ENCODE results near the gene ETS2.

The ETS2 gene

DNA sequence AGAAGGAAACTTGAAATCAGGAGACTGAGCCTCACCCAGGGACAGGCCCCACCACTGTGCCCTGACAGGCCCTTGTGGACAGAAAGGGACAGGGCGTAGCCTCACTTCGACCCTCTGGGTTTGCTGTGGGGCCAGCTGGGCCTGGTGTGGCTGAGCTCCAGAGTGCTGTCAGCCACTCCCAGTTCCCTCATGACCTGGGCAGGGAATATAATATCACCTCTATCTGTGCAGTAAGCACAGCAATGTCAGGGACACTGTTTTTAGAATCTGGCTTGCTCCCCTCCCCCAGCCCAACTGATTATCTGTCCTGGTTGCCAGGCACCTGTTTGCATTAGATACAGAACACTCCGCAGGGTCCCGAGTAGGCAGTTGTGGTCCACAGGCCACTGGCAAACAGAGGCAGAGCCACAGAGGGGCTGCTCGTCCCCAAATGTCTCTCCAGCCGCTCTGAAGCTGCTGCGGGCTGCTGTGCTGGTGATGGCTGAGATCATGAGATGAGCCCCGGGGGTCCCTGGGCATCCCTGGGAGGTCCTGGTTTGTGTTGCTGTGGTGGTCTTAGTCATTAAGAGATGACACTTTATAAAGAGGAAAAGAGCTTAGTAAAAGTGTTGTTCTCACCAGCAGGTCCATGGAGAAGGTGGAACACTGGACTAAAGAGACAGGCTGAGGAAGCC, 51.6 kb downstream of the ETS2 start:
- H3K9me3 ChIP-seq (ENCODE audit: control insufficient read depth in 5 of 5, low read length in 5 of 5): no peaks in the 10 kb centered on the region
- peaks cover 0 to 3% (median 0%) of the 10 kb centered on the region in 5 donors for H3K4me1 ChIP-seq (ENCODE audit: control insufficient read depth in 5 of 5, insufficient read depth in 5 of 5, low read length in 5 of 5)
- H3K9ac ChIP-seq (ENCODE audit: low read length in 5 of 5): no peak overlapping the region
- H3K27ac ChIP-seq (ENCODE audit: low read depth, low read length): no peak overlapping the region
- no peaks in the 10 kb centered on the region for H3K36me3 ChIP-seq (ENCODE audit: control insufficient read depth in 5 of 5, insufficient read depth in 5 of 5, low read length in 5 of 5)
- H3K4me3 ChIP-seq (ENCODE audit: low read depth in 1 of 5, low read length in 5 of 5): no peak overlapping the region
- no peaks in the 10 kb centered on the region for H3K27me3 ChIP-seq (ENCODE audit: control insufficient read depth in 5 of 5, insufficient read depth in 4 of 5, low read length in 5 of 5)

GRCh38 chr21:38858026-38858811, 52.5 kb downstream of the ETS2 start:
- H3K4me1 ChIP-seq (ENCODE audit: control insufficient read depth in 5 of 5, insufficient read depth in 5 of 5, low read length in 5 of 5): peaks cover 0 to 3% (median 0%) of the 10 kb centered on the region in 5 donors
- H3K36me3 ChIP-seq (ENCODE audit: control insufficient read depth in 5 of 5, insufficient read depth in 5 of 5, low read length in 5 of 5): no peaks in the 10 kb centered on the region
- no peaks in the 10 kb centered on the region for H3K9me3 ChIP-seq (ENCODE audit: control insufficient read depth in 5 of 5, low read length in 5 of 5)
- no peak overlapping the region for H3K27ac ChIP-seq (ENCODE audit: low read depth, low read length)
- H3K27me3 ChIP-seq (ENCODE audit: control insufficient read depth in 5 of 5, insufficient read depth in 4 of 5, low read length in 5 of 5): no peaks in the 10 kb centered on the region
- H3K4me3 ChIP-seq (ENCODE audit: low read depth in 1 of 5, low read length in 5 of 5): no peak overlapping the region
- no peak overlapping the region for H3K9ac ChIP-seq (ENCODE audit: low read length in 5 of 5)

DNA sequence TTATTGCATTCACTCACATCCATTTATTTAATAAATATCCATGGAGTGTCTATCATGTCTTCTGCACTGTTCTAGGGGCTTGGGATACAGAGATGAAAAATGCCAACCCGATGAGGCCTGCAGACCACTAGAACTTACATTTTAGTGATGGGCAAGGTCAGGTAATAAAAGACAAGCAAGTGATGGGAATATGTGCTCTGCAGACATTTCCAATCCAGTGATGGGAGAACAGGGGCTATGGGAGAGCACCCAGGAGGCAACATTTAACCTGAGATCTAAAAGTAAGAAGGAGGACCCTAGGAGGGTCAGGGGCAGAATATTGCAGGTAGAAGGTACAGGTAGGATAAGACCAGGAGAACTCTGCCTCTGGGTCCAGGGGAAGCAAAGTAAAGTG, 53.1 kb downstream of the ETS2 start:
- no peak overlapping the region for H3K9ac ChIP-seq (ENCODE audit: low read length in 5 of 5)
- H3K36me3 ChIP-seq (ENCODE audit: control insufficient read depth in 5 of 5, insufficient read depth in 5 of 5, low read length in 5 of 5): no peaks in the 10 kb centered on the region
- peaks cover 0 to 3% (median 0%) of the 10 kb centered on the region in 5 donors for H3K4me1 ChIP-seq (ENCODE audit: control insufficient read depth in 5 of 5, insufficient read depth in 5 of 5, low read length in 5 of 5)
- H3K27ac ChIP-seq (ENCODE audit: low read depth, low read length): no peak overlapping the region
- H3K9me3 ChIP-seq (ENCODE audit: control insufficient read depth in 5 of 5, low read length in 5 of 5): no peaks in the 10 kb centered on the region
- no peaks in the 10 kb centered on the region for H3K27me3 ChIP-seq (ENCODE audit: control insufficient read depth in 5 of 5, insufficient read depth in 4 of 5, low read length in 5 of 5)
- no peak overlapping the region for H3K4me3 ChIP-seq (ENCODE audit: low read depth in 1 of 5, low read length in 5 of 5)

- H3K9ac ChIP-seq (ENCODE audit: low read length in 5 of 5): no peak overlapping the region
- no peaks in the 10 kb centered on the region for H3K27me3 ChIP-seq (ENCODE audit: control insufficient read depth in 5 of 5, insufficient read depth in 4 of 5, low read length in 5 of 5)
- no peak overlapping the region for H3K27ac ChIP-seq (ENCODE audit: low read depth, low read length)
- H3K36me3 ChIP-seq (ENCODE audit: control insufficient read depth in 5 of 5, insufficient read depth in 5 of 5, low read length in 5 of 5): no peaks in the 10 kb centered on the region
- H3K9me3 ChIP-seq (ENCODE audit: control insufficient read depth in 5 of 5, low read length in 5 of 5): no peaks in the 10 kb centered on the region
- no peak overlapping the region for H3K4me3 ChIP-seq (ENCODE audit: low read depth in 1 of 5, low read length in 5 of 5)
- peaks cover 0 to 3% (median 0%) of the 10 kb centered on the region in 5 donors for H3K4me1 ChIP-seq (ENCODE audit: control insufficient read depth in 5 of 5, insufficient read depth in 5 of 5, low read length in 5 of 5)
These were observed 54.1 kb downstream of the ETS2 start for GRCh38 chr21:38859852-38860251.

DNA sequence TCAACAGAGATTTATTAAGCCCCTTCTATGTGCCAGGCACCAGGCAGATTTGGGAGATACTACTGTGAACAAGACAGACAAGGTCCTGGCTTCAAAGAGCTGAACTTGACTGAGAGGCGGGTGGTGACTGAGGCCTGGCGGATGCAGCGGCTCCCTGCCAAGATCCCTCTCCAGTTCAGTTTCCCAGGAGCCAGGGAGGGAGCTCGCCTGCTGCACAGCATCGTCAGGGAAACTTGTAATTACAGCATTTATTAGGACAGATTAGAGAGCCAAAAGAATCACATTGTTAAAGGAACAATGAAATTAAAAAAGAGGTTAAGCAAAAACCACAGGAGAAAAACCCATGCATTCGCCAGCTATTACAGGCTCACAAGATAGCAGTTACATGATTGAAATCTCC, 55.3 kb downstream of the ETS2 start:
- Histone ChIP-seq H3K36me3 (ENCODE audit: control insufficient read depth in 5 of 5, insufficient read depth in 5 of 5, low read length in 5 of 5) (no peaks in the 10 kb centered on the region), H3K9ac (ENCODE audit: low read length in 5 of 5) (no peak overlapping the region), H3K4me3 (ENCODE audit: low read depth in 1 of 5, low read length in 5 of 5) (no peak overlapping the region), H3K4me1 (ENCODE audit: control insufficient read depth in 5 of 5, insufficient read depth in 5 of 5, low read length in 5 of 5) (peaks cover 0 to 3% (median 0%) of the 10 kb centered on the region in 5 donors), H3K27ac (ENCODE audit: low read depth, low read length) (no peak overlapping the region), H3K27me3 (ENCODE audit: control insufficient read depth in 5 of 5, insufficient read depth in 4 of 5, low read length in 5 of 5) (no peaks in the 10 kb centered on the region), H3K9me3 (ENCODE audit: control insufficient read depth in 5 of 5, low read length in 5 of 5) (no peaks in the 10 kb centered on the region)

DNA sequence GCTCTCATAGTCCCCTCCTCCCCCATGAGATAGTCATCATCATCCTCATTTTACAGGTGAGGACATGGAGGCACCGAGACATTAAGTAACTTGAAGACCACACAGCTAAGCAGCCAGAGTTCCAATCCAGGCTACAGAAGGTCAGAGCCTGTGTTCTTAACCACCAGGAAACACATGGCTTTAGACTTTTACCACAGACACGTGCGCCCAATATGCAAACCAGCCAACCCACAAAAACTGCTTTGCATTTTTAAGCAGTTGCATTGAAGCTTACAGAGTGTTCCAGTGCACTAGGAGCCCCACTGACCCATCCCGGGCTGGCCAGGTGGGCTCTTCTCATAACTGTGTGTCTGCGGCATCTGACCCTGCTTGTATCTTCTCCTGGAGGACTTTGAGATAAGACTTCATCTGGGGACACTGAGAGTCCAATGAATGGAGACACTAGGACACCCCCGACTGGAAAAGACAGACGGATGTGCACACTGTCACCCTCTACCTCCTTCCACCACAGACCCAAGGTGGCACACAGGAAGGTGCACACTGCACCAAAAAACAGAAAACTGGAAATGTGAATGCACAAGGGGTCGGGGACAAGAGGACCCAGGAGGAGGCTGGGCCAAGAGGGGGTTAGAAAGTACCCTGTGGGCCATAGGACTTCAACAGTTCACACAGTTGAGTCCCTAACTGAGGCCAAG, 56.4 kb downstream of the ETS2 start:
- no peak overlapping the region for H3K9ac ChIP-seq (ENCODE audit: low read length in 5 of 5)
- H3K9me3 ChIP-seq (ENCODE audit: control insufficient read depth in 5 of 5, low read length in 5 of 5): no peaks in the 10 kb centered on the region
- no peaks in the 10 kb centered on the region for H3K27me3 ChIP-seq (ENCODE audit: control insufficient read depth in 5 of 5, insufficient read depth in 4 of 5, low read length in 5 of 5)
- no peak overlapping the region for H3K27ac ChIP-seq (ENCODE audit: low read depth, low read length)
- no peak overlapping the region for H3K4me3 ChIP-seq (ENCODE audit: low read depth in 1 of 5, low read length in 5 of 5)
- H3K36me3 ChIP-seq (ENCODE audit: control insufficient read depth in 5 of 5, insufficient read depth in 5 of 5, low read length in 5 of 5): no peaks in the 10 kb centered on the region
- H3K4me1 ChIP-seq (ENCODE audit: control insufficient read depth in 5 of 5, insufficient read depth in 5 of 5, low read length in 5 of 5): peaks cover 0 to 3% (median 0%) of the 10 kb centered on the region in 5 donors

GRCh38 chr21:38863291-38863690, 57.6 kb downstream of the ETS2 start:
- H3K4me3 ChIP-seq (ENCODE audit: low read depth in 1 of 5, low read length in 5 of 5): no peak overlapping the region
- no peaks in the 10 kb centered on the region for H3K9me3 ChIP-seq (ENCODE audit: control insufficient read depth in 5 of 5, low read length in 5 of 5)
- no peak overlapping the region for H3K9ac ChIP-seq (ENCODE audit: low read length in 5 of 5)
- no peaks in the 10 kb centered on the region for H3K4me1 ChIP-seq (ENCODE audit: control insufficient read depth in 5 of 5, insufficient read depth in 5 of 5, low read length in 5 of 5)
- H3K36me3 ChIP-seq (ENCODE audit: control insufficient read depth in 5 of 5, insufficient read depth in 5 of 5, low read length in 5 of 5): no peaks in the 10 kb centered on the region
- H3K27me3 ChIP-seq (ENCODE audit: control insufficient read depth in 5 of 5, insufficient read depth in 4 of 5, low read length in 5 of 5): no peaks in the 10 kb centered on the region
- no peak overlapping the region for H3K27ac ChIP-seq (ENCODE audit: low read depth, low read length)

- no peaks in the 10 kb centered on the region for H3K4me1 ChIP-seq (ENCODE audit: control insufficient read depth in 5 of 5, insufficient read depth in 5 of 5, low read length in 5 of 5)
- no peaks in the 10 kb centered on the region for H3K9me3 ChIP-seq (ENCODE audit: control insufficient read depth in 5 of 5, low read length in 5 of 5)
- no peak overlapping the region for H3K9ac ChIP-seq (ENCODE audit: low read length in 5 of 5)
- H3K27me3 ChIP-seq (ENCODE audit: control insufficient read depth in 5 of 5, insufficient read depth in 4 of 5, low read length in 5 of 5): no peaks in the 10 kb centered on the region
- H3K36me3 ChIP-seq (ENCODE audit: control insufficient read depth in 5 of 5, insufficient read depth in 5 of 5, low read length in 5 of 5): no peaks in the 10 kb centered on the region
- no peak overlapping the region for H3K27ac ChIP-seq (ENCODE audit: low read depth, low read length)
- no peak overlapping the region for H3K4me3 ChIP-seq (ENCODE audit: low read depth in 1 of 5, low read length in 5 of 5)
These were observed 58.2 kb downstream of the ETS2 start for GRCh38 chr21:38863843-38864363.

DNA sequence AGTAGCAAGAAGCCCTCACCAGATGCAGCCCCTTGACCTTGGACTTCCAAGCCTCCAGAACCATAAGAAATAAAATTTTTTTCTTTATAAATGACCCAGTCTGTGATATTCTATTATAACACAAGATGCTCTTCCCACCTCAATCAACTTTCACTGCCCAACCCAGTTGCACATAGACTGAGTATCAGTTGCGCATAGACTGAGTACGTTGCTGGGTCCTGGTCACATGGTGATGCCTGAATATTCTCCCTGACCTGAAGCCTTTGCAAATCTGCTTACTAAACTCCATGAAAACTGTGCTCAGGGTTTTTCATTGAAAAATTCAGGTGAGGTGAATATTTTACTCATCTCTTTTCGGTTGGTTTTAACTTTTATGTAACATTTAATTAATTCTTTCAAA, 59.2 kb downstream of the ETS2 start:
- Histone ChIP-seq H3K9me3 (ENCODE audit: control insufficient read depth in 5 of 5, low read length in 5 of 5) (no peaks in the 10 kb centered on the region), H3K36me3 (ENCODE audit: control insufficient read depth in 5 of 5, insufficient read depth in 5 of 5, low read length in 5 of 5) (no peaks in the 10 kb centered on the region), H3K4me1 (ENCODE audit: control insufficient read depth in 5 of 5, insufficient read depth in 5 of 5, low read length in 5 of 5) (no peaks in the 10 kb centered on the region), H3K9ac (ENCODE audit: low read length in 5 of 5) (no peak overlapping the region), H3K27ac (ENCODE audit: low read depth, low read length) (no peak overlapping the region), H3K4me3 (ENCODE audit: low read depth in 1 of 5, low read length in 5 of 5) (no peak overlapping the region), H3K27me3 (ENCODE audit: control insufficient read depth in 5 of 5, insufficient read depth in 4 of 5, low read length in 5 of 5) (no peaks in the 10 kb centered on the region)

GRCh38 chr21:38869196-38869595, 63.5 kb downstream of the ETS2 start:
- H3K9ac ChIP-seq (ENCODE audit: low read length in 5 of 5): no peak overlapping the region
- H3K9me3 ChIP-seq (ENCODE audit: control insufficient read depth in 5 of 5, low read length in 5 of 5): no peaks in the 10 kb centered on the region
- no peaks in the 10 kb centered on the region for H3K27me3 ChIP-seq (ENCODE audit: control insufficient read depth in 5 of 5, insufficient read depth in 4 of 5, low read length in 5 of 5)
- no peak overlapping the region for H3K4me3 ChIP-seq (ENCODE audit: low read depth in 1 of 5, low read length in 5 of 5)
- no peaks in the 10 kb centered on the region for H3K36me3 ChIP-seq (ENCODE audit: control insufficient read depth in 5 of 5, insufficient read depth in 5 of 5, low read length in 5 of 5)
- no peak overlapping the region for H3K27ac ChIP-seq (ENCODE audit: low read depth, low read length)
- H3K4me1 ChIP-seq (ENCODE audit: control insufficient read depth in 5 of 5, insufficient read depth in 5 of 5, low read length in 5 of 5): peaks cover 0 to 3% (median 0%) of the 10 kb centered on the region in 5 donors
